CD4-positive, alpha-beta memory T cell (primary cell): Measurements from ENCODE around the gene E4F1. TPM values are rescaled to one million over a fixed set of nuclear protein-coding genes. Genes with fewer than 3 reads are reported as not detected.

Experiments
- CTCF ChIA-PET: fragments of 350-600 bp; sonication (Branson Sonifier 250); formaldehyde crosslinking; loops from one replicate; lab custom pipeline; 2021; ENCODE audit warnings: inconsistent platforms; ENCODE audit not compliant: partially characterized antibody; lab: Charles Lee
- POLR2A ChIA-PET: fragments of 350-600 bp; sonication (Branson Sonifier 250); formaldehyde crosslinking; loops from one replicate; lab custom pipeline; 2021; ENCODE audit not compliant: partially characterized antibody; lab: Charles Lee
- DNase-seq, 5 donors: peaks; one replicate each; pipeline versions ENCODE4 v3.0.0 to v3.0.0-alpha.2; 2020 to 2022; ENCODE audit warnings: mixed read lengths in 1 of 5
- H3K27ac ChIP-seq: one replicate; pipeline ENCODE4 v1.7.0; 2013; ENCODE audit warnings: low read depth, low read length
- H3K27me3 ChIP-seq: 2 replicates; pipeline ENCODE4 v1.7.0; 2013; ENCODE audit warnings: mild to moderate bottlenecking, low read length, moderate library complexity; ENCODE audit not compliant: insufficient read depth
- H3K36me3 ChIP-seq: 2 replicates; pipeline ENCODE4 v1.7.0; 2013; ENCODE audit warnings: mild to moderate bottlenecking, low read length, moderate library complexity; ENCODE audit not compliant: insufficient read depth
- H3K4me1 ChIP-seq: 2 replicates; pipeline ENCODE4 v1.7.0; 2013; ENCODE audit warnings: mild to moderate bottlenecking, low read length, moderate library complexity; ENCODE audit not compliant: insufficient read depth
- H3K4me3 ChIP-seq, 2 donors: one replicate each; pipeline ENCODE4 v1.7.0; 2013; ENCODE audit warnings: low read length in 2 of 2, mild to moderate bottlenecking in 1 of 2
- H3K9me3 ChIP-seq, 2 donors: one replicate each; pipeline ENCODE4 v1.7.0; 2013; ENCODE audit warnings: low read length in 2 of 2, control low read depth in 1 of 2; ENCODE audit not compliant: control insufficient read depth in 1 of 2
- H3K27ac Mint-ChIP-seq, 7 donors: one replicate each; pipeline ENCODE4 v1.8.0; 2020 to 2021; ENCODE audit warnings: mixed read lengths in 7 of 7, mild to moderate bottlenecking in 6 of 7, inconsistent platforms in 3 of 7, moderate library complexity in 3 of 7
- H3K27me3 Mint-ChIP-seq, 2 donors: one replicate each; pipeline ENCODE4 v1.8.0; 2020 to 2021; ENCODE audit warnings: mixed read lengths in 2 of 2
- H3K36me3 Mint-ChIP-seq, 2 donors: one replicate each; pipeline ENCODE4 v1.8.0; 2020 to 2021; ENCODE audit warnings: mixed read lengths in 2 of 2, inconsistent platforms in 1 of 2, mild to moderate bottlenecking in 1 of 2
- H3K4me1 Mint-ChIP-seq, 4 donors: one replicate each; pipeline ENCODE4 v1.8.0; 2020 to 2021; ENCODE audit warnings: mixed read lengths in 4 of 4, mild to moderate bottlenecking in 1 of 4
- H3K4me3 Mint-ChIP-seq, 8 donors: one replicate each; pipeline ENCODE4 v1.8.0; 2020 to 2021; ENCODE audit warnings: mixed read lengths in 8 of 8, mild to moderate bottlenecking in 7 of 8, moderate library complexity in 6 of 8, inconsistent platforms in 3 of 8
- H3K9me3 Mint-ChIP-seq, 8 donors: one replicate each; pipeline ENCODE4 v1.8.0; 2020 to 2021; ENCODE audit warnings: mixed read lengths in 8 of 8, mild to moderate bottlenecking in 5 of 8, inconsistent platforms in 3 of 8, moderate library complexity in 1 of 8
- intact Hi-C: fragments of 100-400 bp; cut with micrococcal nuclease; formaldehyde crosslinking; loops from one replicate; pipeline ENCODE4 v1.15.1; 2023
- polyA plus RNA-seq, 2 donors: library from polyadenylated mRNA; unstranded; fragments of 300-500 nt; fragmentation: Illumina TruSeq; gene quantifications; one replicate each; pipeline ENCODE4 v1.2.3, GENCODE V29; 2021
- total RNA-seq, 2 experiments: library from RNA; stranded (reverse); gene quantifications; one replicate each; pipeline ENCODE4 v1.2.3, GENCODE V29; 2021

E4F1 gene
- total and polyA plus RNA-seq, 4 experiments from 2014 or later, result 6.7 to 49.7 (median 33.7) TPM

- POLR2A ChIA-PET, result interaction anchor here (1.1 to 3.6 kb wide), 6 partner anchors 9 to 306 kb away, joined by 5 to 29 read pairs (median 10); partner anchors contain the start of genes ECI1, MLST8, PGP and TEDC2
- intact Hi-C loops, result loop anchor here (1.0 to 2.0 kb wide), 5 partner anchors 39 to 292 kb away; partner anchors contain the start of genes ABCA3, ECI1 and RNPS1
- no peaks in the 10 kb centered on the region for H3K9me3 ChIP-seq
- no peak overlapping the region for H3K27ac ChIP-seq
- Mint-ChIP-seq H3K9me3 (no peaks in the 10 kb centered on the region), H3K27me3 (peaks cover 17 to 19% of the 10 kb centered on the region in 2 donors), H3K4me1 (peaks cover 2 to 13% (median 7%) of the 10 kb centered on the region in 4 donors), H3K36me3 (no peaks in the 10 kb centered on the region), H3K27ac (peak overlapping the region in 1 of 7 donors; percentile 55), H3K4me3 (peak overlapping the region in 4 of 8 donors; percentile 15 to 49 (median 30))
- peak overlapping the region in 1 of 2 donors; percentile 31 for H3K4me3 ChIP-seq
- CTCF ChIA-PET, result interaction anchor here (0.9 to 3.3 kb wide), 18 partner anchors 20 to 306 kb away, joined by 3 to 42 read pairs (median 6); partner anchors contain the start of genes ECI1 and TEDC2
- no peak for DNase-seq
- H3K36me3 ChIP-seq, result no peaks in the 10 kb centered on the region
- H3K27me3 ChIP-seq, result peaks cover 30% of the 10 kb centered on the region
- H3K4me1 ChIP-seq, result peaks cover 11% of the 10 kb centered on the region
These were observed 27.8 kb upstream of the E4F1 start for GRCh38 chr16:2195322-2196161.

- Mint-ChIP-seq H3K4me1 (peaks cover 2 to 13% (median 7%) of the 10 kb centered on the region in 4 donors), H3K36me3 (no peaks in the 10 kb centered on the region), H3K27me3 (peaks cover 17 to 19% of the 10 kb centered on the region in 2 donors), H3K27ac (no peak within 1 kb of the TSS), H3K4me3 (peak within 1 kb of the TSS in 7 of 8 donors; percentile 40 to 62 (median 44)), H3K9me3 (no peaks in the 10 kb centered on the region)
- peak within 1 kb of the TSS in 1 of 2 donors; percentile 31 for H3K4me3 ChIP-seq
- H3K36me3 ChIP-seq, result no peaks in the 10 kb centered on the region
- POLR2A ChIA-PET, result interaction anchor here (1.5 to 3.6 kb wide), 3 partner anchors 8 to 55 kb away, joined by 3 to 29 read pairs (median 24); partner anchors contain the start of genes ECI1, MLST8 and PGP
- peaks cover 11% of the 10 kb centered on the region for H3K4me1 ChIP-seq
- CTCF ChIA-PET, result interaction anchor here (1.8 to 3.3 kb wide), 2 partner anchors 29 to 55 kb away, joined by 6 to 42 read pairs; partner anchors contain the start of gene ECI1
- no peaks in the 10 kb centered on the region for H3K9me3 ChIP-seq
- H3K27ac ChIP-seq, result no peak within 1 kb of the TSS
- DNase-seq, result no peak
- H3K27me3 ChIP-seq, result peaks cover 30% of the 10 kb centered on the region
- intact Hi-C loops, result no loop called here
These were observed 27.0 kb upstream of the E4F1 start, which contains the start of gene CASKIN1 for GRCh38 chr16:2196162-2196980. TSS of gene CASKIN1 (minus strand) at chr16:2196605. CDS start at chr16:2196432, 173 bp downstream.

- no peaks in the 10 kb centered on the region for H3K9me3 Mint-ChIP-seq
- Histone ChIP-seq H3K4me1 (peaks cover 11% of the 10 kb centered on the region), H3K4me3 (no peak overlapping the region), H3K36me3 (no peaks in the 10 kb centered on the region), H3K27me3 (peaks cover 30% of the 10 kb centered on the region), H3K27ac (no peak overlapping the region), H3K9me3 (no peaks in the 10 kb centered on the region)
- peaks cover 2 to 13% (median 7%) of the 10 kb centered on the region in 4 donors for H3K4me1 Mint-ChIP-seq
- no peak for DNase-seq
- POLR2A ChIA-PET, result interaction anchor here (1.5 to 3.6 kb wide), 2 partner anchors 8 to 18 kb away, joined by 3 to 24 read pairs; partner anchors contain the start of genes MLST8 and PGP
- H3K4me3 Mint-ChIP-seq, result peak overlapping the region in 7 of 8 donors; percentile 17 to 62 (median 43)
- peaks cover 17 to 19% of the 10 kb centered on the region in 2 donors for H3K27me3 Mint-ChIP-seq
- intact Hi-C loops, result no loop called here
- no peak overlapping the region for H3K27ac Mint-ChIP-seq
- H3K36me3 Mint-ChIP-seq, result no peaks in the 10 kb centered on the region
- CTCF ChIA-PET, result no interaction called here
These were observed 26.3 kb upstream of the E4F1 start for GRCh38 chr16:2196981-2197511.

GRCh38 chr16:2197765-2198164 lies 25.6 kb upstream of the E4F1 start:
- Histone ChIP-seq H3K9me3 (no peaks in the 10 kb centered on the region), H3K36me3 (no peaks in the 10 kb centered on the region), H3K27ac (no peak overlapping the region), H3K4me1 (peaks cover 11% of the 10 kb centered on the region), H3K27me3 (peaks cover 30% of the 10 kb centered on the region), H3K4me3 (no peak overlapping the region)
- no peak for DNase-seq
- H3K27ac Mint-ChIP-seq, result peak overlapping the region in 1 of 7 donors; percentile 19
- CTCF ChIA-PET, result interaction anchor here (1.0 kb wide), 1 partner anchor 54 kb away, joined by 4 read pairs; the partner anchor contains the start of gene ECI1
- H3K4me3 Mint-ChIP-seq, result peak overlapping the region in 6 of 8 donors; percentile 27 to 67 (median 56)
- H3K9me3 Mint-ChIP-seq, result no peaks in the 10 kb centered on the region
- no peaks in the 10 kb centered on the region for H3K36me3 Mint-ChIP-seq
- H3K4me1 Mint-ChIP-seq, result peaks cover 2 to 13% (median 7%) of the 10 kb centered on the region in 4 donors
- POLR2A ChIA-PET, result interaction anchor here (0.6 to 1.5 kb wide), 2 partner anchors 10 to 17 kb away, joined by 3 read pairs; partner anchors contain the start of gene PGP
- intact Hi-C loops, result no loop called here
- peaks cover 16 to 17% of the 10 kb centered on the region in 2 donors for H3K27me3 Mint-ChIP-seq

GRCh38 chr16:2198283-2198682 lies 25.1 kb upstream of the E4F1 start:
- H3K9me3 ChIP-seq, result no peaks in the 10 kb centered on the region
- intact Hi-C loops, result no loop called here
- Mint-ChIP-seq H3K4me3 (peak overlapping the region in 6 of 8 donors; percentile 6 to 67 (median 56)), H3K9me3 (no peaks in the 10 kb centered on the region), H3K4me1 (peaks cover 2 to 13% (median 7%) of the 10 kb centered on the region in 4 donors), H3K27ac (no peak overlapping the region), H3K27me3 (peaks cover 16 to 17% of the 10 kb centered on the region in 2 donors), H3K36me3 (no peaks in the 10 kb centered on the region)
- H3K27me3 ChIP-seq, result peaks cover 30% of the 10 kb centered on the region
- ChIA-PET POLR2A (interaction anchor here (0.6 kb wide), 1 partner anchor 10 kb away, joined by 3 read pairs; no protein-coding TSS in a partner anchor), CTCF (interaction anchor here (1.0 kb wide), 1 partner anchor 53 kb away, joined by 4 read pairs; the partner anchor contains the start of gene ECI1)
- no peak for DNase-seq
- H3K4me3 ChIP-seq, result no peak overlapping the region
- H3K27ac ChIP-seq, result no peak overlapping the region
- H3K36me3 ChIP-seq, result no peaks in the 10 kb centered on the region
- H3K4me1 ChIP-seq, result peaks cover 11% of the 10 kb centered on the region

GRCh38 chr16:2199095-2199494 lies 24.3 kb upstream of the E4F1 start:
- Histone ChIP-seq H3K36me3 (no peaks in the 10 kb centered on the region), H3K4me3 (no peak overlapping the region), H3K9me3 (no peaks in the 10 kb centered on the region), H3K4me1 (peaks cover 11% of the 10 kb centered on the region), H3K27me3 (peaks cover 30% of the 10 kb centered on the region), H3K27ac (no peak overlapping the region)
- peak overlapping the region in 1 of 8 donors; percentile 27 for H3K4me3 Mint-ChIP-seq
- DNase-seq, result no peak
- ChIA-PET CTCF (no interaction called here), POLR2A (no interaction called here)
- intact Hi-C loops, result no loop called here
- H3K36me3 Mint-ChIP-seq, result no peaks in the 10 kb centered on the region
- H3K9me3 Mint-ChIP-seq, result no peaks in the 10 kb centered on the region
- H3K4me1 Mint-ChIP-seq, result peaks cover 2 to 18% (median 9%) of the 10 kb centered on the region in 4 donors
- no peak overlapping the region for H3K27ac Mint-ChIP-seq
- H3K27me3 Mint-ChIP-seq, result peaks cover 16 to 17% of the 10 kb centered on the region in 2 donors
